DOHH2 (cell line): Measurements from ENCODE around the gene BTG4.

Source experiments
- H3F3A ChIP-seq: fragments of 200-600 bp; sonication (generic), shearing (Covaris generic); 2 replicates; pipeline ENCODE4 v1.6.0; 2016; ENCODE audit warnings: antibody characterized with exemption, mild to moderate bottlenecking; ENCODE audit not compliant: control insufficient read depth, insufficient read depth
- H3K27ac ChIP-seq: fragments of 200-600 bp; sonication (generic); 2 replicates; pipeline ENCODE4 v1.5.1; 2014; ENCODE audit warnings: low read depth, mild to moderate bottlenecking, low read length, moderate library complexity
- H3K27me3 ChIP-seq: fragments of 200-600 bp; sonication (generic); 2 replicates; pipeline ENCODE4 v1.6.1; 2014; ENCODE audit warnings: mild to moderate bottlenecking, low read length, mixed read lengths; ENCODE audit not compliant: control insufficient read depth
- H3K36me3 ChIP-seq: fragments of 200-600 bp; sonication (generic); 2 replicates; pipeline ENCODE4 v1.6.1; 2014; ENCODE audit warnings: mild to moderate bottlenecking, low read length, moderate library complexity, mixed read lengths; ENCODE audit not compliant: control insufficient read depth
- H3K4me1 ChIP-seq: fragments of 200-600 bp; sonication (generic); 2 replicates; pipeline ENCODE4 v1.6.1; 2014; ENCODE audit warnings: mild to moderate bottlenecking, low read length, mixed read lengths; ENCODE audit not compliant: control insufficient read depth
- H3K4me2 ChIP-seq: fragments of 200-600 bp; sonication (generic); 2 replicates; pipeline ENCODE4 v1.6.0; 2014; ENCODE audit warnings: mild to moderate bottlenecking, low read length, moderate library complexity
- H3K4me3 ChIP-seq: fragments of 200-600 bp; sonication (generic); 2 replicates; pipeline ENCODE4 v1.5.1; 2014; ENCODE audit warnings: mild to moderate bottlenecking, low read length, mixed read lengths
- H3K79me2 ChIP-seq: fragments of 200-600 bp; sonication (generic); 2 replicates; pipeline ENCODE4 v1.6.1; 2014; ENCODE audit warnings: mild to moderate bottlenecking, low read length, mixed read lengths; ENCODE audit not compliant: control insufficient read depth
- H3K9me2 ChIP-seq: fragments of 200-600 bp; sonication (generic); replicated peaks from 2 replicates; pipeline ENCODE4 v1.6.1; 2014; ENCODE audit warnings: mild to moderate bottlenecking, low read length, mixed read lengths; ENCODE audit not compliant: control insufficient read depth
- H3K9me3 ChIP-seq: fragments of 200-600 bp; sonication (generic); 2 replicates; pipeline ENCODE4 v1.6.1; 2014; ENCODE audit warnings: antibody characterized with exemption, low read length, mixed read lengths; ENCODE audit not compliant: control insufficient read depth, insufficient read depth
- H4K20me1 ChIP-seq: fragments of 200-600 bp; sonication (generic); 2 replicates; pipeline ENCODE4 v1.6.0; 2014; ENCODE audit warnings: low read depth, mild to moderate bottlenecking, antibody characterized with exemption, low read length, moderate library complexity; ENCODE audit not compliant: control insufficient read depth, insufficient read depth
- EZH2phosphoT487 ChIP-seq: fragments of 200-600 bp; sonication (generic); IDR thresholded peaks from 2 replicates; pipeline ENCODE4 v1.6.1; 2017; ENCODE audit warnings: borderline replicate concordance, mild to moderate bottlenecking, antibody characterized with exemption, low read length, moderate library complexity, mixed read lengths
- TF ChIP-seq, protein P1 (sequence below): fragments of 200-600 bp; sonication (generic); IDR thresholded peaks from one replicate; pipeline ENCODE4 v1.5.1; 2014; ENCODE audit warnings: antibody characterized with exemption, mild to moderate bottlenecking, low read depth, low read length; ENCODE audit not compliant: poor library complexity, severe bottlenecking

BTG4 gene

DNA sequence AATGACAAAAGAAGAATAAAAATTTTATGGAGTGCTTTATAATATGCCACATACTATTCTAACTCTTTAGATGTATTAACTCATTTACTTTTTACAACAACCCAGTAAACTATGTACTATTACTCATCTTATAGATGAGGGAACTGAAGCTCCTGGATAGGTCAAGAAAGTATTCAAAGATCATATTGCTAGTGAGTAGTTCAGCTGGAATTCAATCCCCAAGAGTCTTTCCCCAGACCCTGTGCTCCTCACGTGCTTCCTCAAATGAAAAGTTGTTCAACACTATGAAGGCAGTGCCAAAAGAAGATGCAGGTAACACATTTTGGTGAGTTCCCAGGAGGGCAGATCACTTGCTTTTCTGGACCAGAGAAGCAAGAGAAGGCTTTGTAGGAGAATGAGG lies 46.8 kb downstream of the BTG4 start:
- H3K4me3 ChIP-seq = no peak overlapping the region
- H3K36me3 ChIP-seq = no peaks in the 10 kb centered on the region
- no peaks in the 10 kb centered on the region for H3K9me2 ChIP-seq
- H3K4me1 ChIP-seq = no peaks in the 10 kb centered on the region
- no peaks in the 10 kb centered on the region for H3K79me2 ChIP-seq
- H3K4me2 ChIP-seq = no peak overlapping the region
- H3K9me3 ChIP-seq = no peaks in the 10 kb centered on the region
- H3K27me3 ChIP-seq = peaks cover 25% of the 10 kb centered on the region
- no peaks in the 10 kb centered on the region for H3F3A ChIP-seq
- no peak overlapping the region for H3K27ac ChIP-seq
- H4K20me1 ChIP-seq = no peaks in the 10 kb centered on the region
- TF ChIP-seq, protein P1, sequence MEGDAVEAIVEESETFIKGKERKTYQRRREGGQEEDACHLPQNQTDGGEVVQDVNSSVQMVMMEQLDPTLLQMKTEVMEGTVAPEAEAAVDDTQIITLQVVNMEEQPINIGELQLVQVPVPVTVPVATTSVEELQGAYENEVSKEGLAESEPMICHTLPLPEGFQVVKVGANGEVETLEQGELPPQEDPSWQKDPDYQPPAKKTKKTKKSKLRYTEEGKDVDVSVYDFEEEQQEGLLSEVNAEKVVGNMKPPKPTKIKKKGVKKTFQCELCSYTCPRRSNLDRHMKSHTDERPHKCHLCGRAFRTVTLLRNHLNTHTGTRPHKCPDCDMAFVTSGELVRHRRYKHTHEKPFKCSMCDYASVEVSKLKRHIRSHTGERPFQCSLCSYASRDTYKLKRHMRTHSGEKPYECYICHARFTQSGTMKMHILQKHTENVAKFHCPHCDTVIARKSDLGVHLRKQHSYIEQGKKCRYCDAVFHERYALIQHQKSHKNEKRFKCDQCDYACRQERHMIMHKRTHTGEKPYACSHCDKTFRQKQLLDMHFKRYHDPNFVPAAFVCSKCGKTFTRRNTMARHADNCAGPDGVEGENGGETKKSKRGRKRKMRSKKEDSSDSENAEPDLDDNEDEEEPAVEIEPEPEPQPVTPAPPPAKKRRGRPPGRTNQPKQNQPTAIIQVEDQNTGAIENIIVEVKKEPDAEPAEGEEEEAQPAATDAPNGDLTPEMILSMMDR = no peak
- no peak for TF ChIP-seq EZH2phosphoT487

DNA sequence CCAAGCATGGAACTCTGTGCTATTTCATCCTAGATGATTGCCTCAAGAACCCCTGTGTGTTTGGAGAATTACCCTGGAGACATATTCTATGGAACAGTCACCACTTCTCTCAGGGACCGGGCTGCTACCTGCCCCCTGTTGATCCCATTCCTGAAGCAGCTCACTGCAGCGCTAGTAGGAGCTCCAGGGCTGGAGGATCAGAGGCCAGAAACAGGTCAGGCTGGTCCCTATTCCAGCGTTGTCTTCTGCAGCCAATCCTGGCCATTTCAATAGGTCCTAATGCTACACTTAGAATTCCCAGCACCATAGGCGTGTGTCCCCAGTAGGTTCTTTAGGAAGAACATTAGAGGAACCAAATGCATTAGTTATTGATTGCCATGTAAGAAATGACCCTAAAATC lies 48.9 kb downstream of the BTG4 start:
- no peak for TF ChIP-seq EZH2phosphoT487
- TF ChIP-seq, protein P1 = no peak
- no peaks in the 10 kb centered on the region for H3K36me3 ChIP-seq

DNA sequence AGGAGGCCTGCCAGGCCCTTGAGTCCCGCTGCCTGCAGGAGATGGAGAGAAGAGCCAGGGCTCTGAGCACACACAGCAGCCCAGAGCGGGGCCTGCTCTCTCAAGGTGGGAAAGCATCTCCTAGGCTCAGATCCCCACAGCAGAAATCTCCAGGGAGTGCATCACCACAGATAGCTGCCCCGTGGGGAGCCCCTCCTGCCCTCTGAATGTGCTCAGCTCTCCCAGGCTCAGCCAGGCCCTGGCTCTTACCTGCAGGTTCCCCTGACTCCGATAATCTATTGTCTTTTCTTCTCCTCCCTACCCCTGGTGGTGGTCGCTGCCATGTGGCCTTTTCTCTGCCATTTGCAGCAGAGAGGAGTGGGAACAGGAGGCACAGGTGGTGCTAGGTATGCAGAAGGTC lies 49.9 kb downstream of the BTG4 start:
- Histone ChIP-seq H3K4me2 (no peak overlapping the region), H3K9me2 (no peaks in the 10 kb centered on the region), H3K27ac (no peak overlapping the region), H3K79me2 (no peaks in the 10 kb centered on the region), H3F3A (no peaks in the 10 kb centered on the region), H3K4me1 (no peaks in the 10 kb centered on the region), H3K27me3 (peaks cover 37% of the 10 kb centered on the region), H3K9me3 (no peaks in the 10 kb centered on the region), H3K36me3 (no peaks in the 10 kb centered on the region), H3K4me3 (no peak overlapping the region), H4K20me1 (no peaks in the 10 kb centered on the region)
- TF ChIP-seq, protein P1 = no peak
- TF ChIP-seq EZH2phosphoT487 = no peak

More for the DNA sequence above, 48.9 kb downstream of the BTG4 start:
- Histone ChIP-seq H3K27ac (no peak overlapping the region), H3K9me3 (no peaks in the 10 kb centered on the region), H4K20me1 (no peaks in the 10 kb centered on the region), H3K9me2 (no peaks in the 10 kb centered on the region), H3K4me1 (no peaks in the 10 kb centered on the region), H3F3A (no peaks in the 10 kb centered on the region), H3K4me3 (no peak overlapping the region), H3K4me2 (no peak overlapping the region), H3K27me3 (peaks cover 37% of the 10 kb centered on the region), H3K79me2 (no peaks in the 10 kb centered on the region)
